Measurements from ENCODE around the gene NTN5.
A peak's percentile ranks its signal among the peaks of the same experiment; 100 is the strongest.

DNA sequence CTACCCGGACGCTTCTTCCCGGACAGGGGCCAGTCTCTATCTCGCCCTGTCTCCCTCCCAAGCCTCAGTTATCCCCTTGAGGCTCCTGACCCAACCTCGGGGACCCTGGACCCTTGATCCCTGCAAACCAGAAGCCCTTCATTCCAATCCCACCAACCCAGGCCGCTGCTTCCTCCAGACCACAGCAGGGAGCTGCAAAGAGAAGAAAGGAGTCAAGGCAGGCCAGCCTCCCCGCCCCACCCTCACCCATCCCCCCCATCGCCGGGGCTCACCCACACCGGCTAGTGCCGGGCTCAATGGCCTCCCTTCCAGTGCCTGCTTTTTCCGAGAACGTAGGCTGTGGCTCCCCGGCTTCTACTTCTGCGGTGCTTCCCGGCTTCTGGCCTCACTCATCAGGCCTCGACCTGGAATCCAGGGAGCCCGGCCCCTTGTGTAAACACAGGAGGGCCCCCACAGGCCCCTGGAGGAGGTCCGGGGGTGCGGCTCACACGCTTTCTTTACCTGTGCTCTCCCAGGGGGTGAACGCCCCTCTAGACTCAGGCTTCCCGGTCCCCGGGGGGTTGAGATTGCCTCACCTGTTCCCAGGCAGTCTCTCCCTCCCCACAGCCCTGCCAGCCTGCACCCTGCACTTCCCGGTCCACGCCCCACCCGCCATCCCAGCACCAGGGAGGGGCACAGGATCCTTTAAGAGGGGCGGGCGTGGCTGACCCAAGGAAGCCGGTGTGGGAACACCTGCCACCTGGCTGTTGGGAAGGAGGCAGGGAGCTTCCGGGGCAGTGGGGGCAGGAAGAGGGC, 58.2 kb downstream of the NTN5 start, which contains the start of gene FAM83E:
- TF ChIP-seq CTCF (IDR thresholded peaks at IDR 0.05) (peak in 1 of 6 experiments; percentile 7), POLR2A (IDR thresholded peaks at IDR 0.05) (peak in 1 of 4 donors; percentile 71), POLR2AphosphoS5 (IDR thresholded peaks at IDR 0.05) (peak; percentile 63 to 67)

Data from upper lobe of left lung (tissue), 4 donors.